Measurements from ENCODE around the gene ZDHHC3.

DNA sequence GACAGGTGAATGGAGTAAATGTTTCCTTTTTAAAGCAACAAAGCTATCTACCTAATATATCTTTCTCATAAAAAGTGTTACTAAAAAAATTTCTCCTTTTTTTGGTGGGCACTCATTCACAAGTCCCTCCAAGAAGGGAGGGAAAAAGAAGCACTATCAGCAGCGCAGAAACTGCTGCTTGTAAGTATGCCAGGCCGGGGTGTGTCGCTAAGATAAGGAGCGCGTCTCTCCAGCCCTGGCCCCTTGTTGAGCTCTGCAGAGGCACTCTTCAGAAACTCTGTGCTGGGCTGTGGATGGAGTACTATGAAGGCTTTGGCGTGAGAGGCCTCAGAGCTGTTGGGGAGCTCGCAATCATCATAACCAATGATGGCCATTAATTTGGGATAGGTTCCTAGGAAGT lies 49.1 kb downstream of the ZDHHC3 start:
- TF ChIP-seq POLR2A (IDR thresholded peaks at IDR 0.05; ENCODE audit: low read depth) = no peak
- TF ChIP-seq, protein P1, sequence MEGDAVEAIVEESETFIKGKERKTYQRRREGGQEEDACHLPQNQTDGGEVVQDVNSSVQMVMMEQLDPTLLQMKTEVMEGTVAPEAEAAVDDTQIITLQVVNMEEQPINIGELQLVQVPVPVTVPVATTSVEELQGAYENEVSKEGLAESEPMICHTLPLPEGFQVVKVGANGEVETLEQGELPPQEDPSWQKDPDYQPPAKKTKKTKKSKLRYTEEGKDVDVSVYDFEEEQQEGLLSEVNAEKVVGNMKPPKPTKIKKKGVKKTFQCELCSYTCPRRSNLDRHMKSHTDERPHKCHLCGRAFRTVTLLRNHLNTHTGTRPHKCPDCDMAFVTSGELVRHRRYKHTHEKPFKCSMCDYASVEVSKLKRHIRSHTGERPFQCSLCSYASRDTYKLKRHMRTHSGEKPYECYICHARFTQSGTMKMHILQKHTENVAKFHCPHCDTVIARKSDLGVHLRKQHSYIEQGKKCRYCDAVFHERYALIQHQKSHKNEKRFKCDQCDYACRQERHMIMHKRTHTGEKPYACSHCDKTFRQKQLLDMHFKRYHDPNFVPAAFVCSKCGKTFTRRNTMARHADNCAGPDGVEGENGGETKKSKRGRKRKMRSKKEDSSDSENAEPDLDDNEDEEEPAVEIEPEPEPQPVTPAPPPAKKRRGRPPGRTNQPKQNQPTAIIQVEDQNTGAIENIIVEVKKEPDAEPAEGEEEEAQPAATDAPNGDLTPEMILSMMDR (IDR thresholded peaks at IDR 0.05) = no peak
- no peak for TF ChIP-seq POLR2AphosphoS5 (IDR thresholded peaks at IDR 0.05)
